Caco-2 (cell line): Measurements from ENCODE around the gene GJC1. TPM values are rescaled to one million over a fixed set of nuclear protein-coding genes. Genes with fewer than 3 reads are reported as not detected.

Source experiments
- BruUV-seq: library from RNA; stranded (reverse); fragments of 400-500 nt; replicated peaks from 2 replicates; lab custom pipeline; 2021; lab: Mats Ljungman, UMichigan
- CTCF ChIA-PET: fragments of 300-600 bp; sonication (Branson Sonifier 250); formaldehyde crosslinking; loops from one replicate; lab custom pipeline; 2022; ENCODE audit warnings: antibody characterized with exemption; lab: Charles Lee
- POLR2A ChIA-PET: fragments of 300-600 bp; sonication (Branson Sonifier 250); formaldehyde crosslinking; loops from one replicate; lab custom pipeline; 2022; ENCODE audit warnings: antibody characterized with exemption; lab: Charles Lee
- DNase-seq, 2 experiments: peaks; one replicate each; pipeline versions ENCODE4 v3.0.0 to v3.0.0-alpha.2; 2020 to 2022
- H3K27me3 ChIP-seq: replicated peaks from 2 replicates; pipeline ENCODE4 v1.6.0; 2011; ENCODE audit warnings: low read length; ENCODE audit not compliant: control insufficient read depth, insufficient read depth
- H3K36me3 ChIP-seq: 2 replicates; pipeline ENCODE4 v1.5.1; 2011; ENCODE audit warnings: low read length; ENCODE audit not compliant: control insufficient read depth, insufficient read depth
- H3K4me1 ChIP-seq: fragments of 250-450 bp; sonication (Bioruptor Pico); 2 replicates; pipeline ENCODE4 v1.5.1; 2020; ENCODE audit warnings: mild to moderate bottlenecking
- H3K4me3 ChIP-seq: 2 replicates; pipeline ENCODE4 v1.5.1; 2011; ENCODE audit warnings: low read depth, mild to moderate bottlenecking, control low read depth, low read length
- H3K9me3 ChIP-seq: fragments of 250-450 bp; sonication (Bioruptor Pico); 2 replicates; pipeline ENCODE4 v1.5.1; 2020; ENCODE audit warnings: mild to moderate bottlenecking, moderate library complexity
- H3K27ac Mint-ChIP-seq: one replicate; pipeline ENCODE4 v1.8.0; 2022; ENCODE audit warnings: mixed read lengths; ENCODE audit not compliant: unreplicated experiment
- H3K27me3 Mint-ChIP-seq: one replicate; pipeline ENCODE4 v1.8.0; 2022; ENCODE audit warnings: mixed read lengths; ENCODE audit not compliant: insufficient read depth, unreplicated experiment
- H3K36me3 Mint-ChIP-seq: one replicate; pipeline ENCODE4 v1.8.0; 2022; ENCODE audit warnings: mild to moderate bottlenecking, mixed read lengths; ENCODE audit not compliant: insufficient read depth, unreplicated experiment
- H3K4me1 Mint-ChIP-seq: one replicate; pipeline ENCODE4 v1.8.0; 2022; ENCODE audit warnings: low read depth, mixed read lengths; ENCODE audit not compliant: unreplicated experiment
- H3K4me3 Mint-ChIP-seq: one replicate; pipeline ENCODE4 v1.8.0; 2022; ENCODE audit warnings: mild to moderate bottlenecking, moderate library complexity, mixed read lengths; ENCODE audit not compliant: unreplicated experiment
- H3K9me3 Mint-ChIP-seq: one replicate; pipeline ENCODE4 v1.8.0; 2022; ENCODE audit warnings: mixed read lengths; ENCODE audit not compliant: unreplicated experiment
- CTCF ChIP-seq, 2 experiments: fragments of 200-600 bp in 1 of 2; IDR thresholded peaks; 1 replicate in 1 of 2; 2 replicates in 1 of 2; pipeline versions ENCODE4 v1.5.1 to v1.8.0; 2011 to 2022; ENCODE audit warnings: antibody characterized with exemption in 1 of 2, control low read depth in 1 of 2, inconsistent platforms in 1 of 2, low read depth in 1 of 2, low read length in 1 of 2, mild to moderate bottlenecking in 1 of 2, moderate library complexity in 1 of 2; ENCODE audit not compliant: insufficient read depth in 1 of 2, severe bottlenecking in 1 of 2, unreplicated experiment in 1 of 2
- intact Hi-C: fragments of 100-400 bp; cut with micrococcal nuclease; formaldehyde crosslinking; loops from one replicate; pipeline ENCODE4 v1.10.0; 2022; ENCODE audit not compliant: unreplicated experiment
- total RNA-seq: library from RNA; stranded (reverse); gene quantifications from 2 replicates; pipeline ENCODE4 v1.2.3, GENCODE V29; 2022

Gene GJC1
- total RNA-seq, 1 experiment from 2014 or later, result 33.5 TPM

GRCh38 chr17:44781551-44782325 is 48.3 kb downstream of the GJC1 start:
- no peaks in the 10 kb centered on the region for H3K36me3 ChIP-seq
- peaks cover 3% of the 10 kb centered on the region for H3K27me3 Mint-ChIP-seq
- H3K4me3 ChIP-seq, result no peak overlapping the region
- H3K4me1 Mint-ChIP-seq, result no peaks in the 10 kb centered on the region
- no peaks in the 10 kb centered on the region for H3K27me3 ChIP-seq
- peaks cover 8% of the 10 kb centered on the region; the same call in 1 of the 2 replicates for H3K4me1 ChIP-seq
- H3K9me3 ChIP-seq, result no peaks in the 10 kb centered on the region
- no TSS peak for BruUV-seq
- no peak overlapping the region for H3K4me3 Mint-ChIP-seq
- CTCF ChIA-PET, result no interaction called here
- TF ChIP-seq CTCF (IDR thresholded peaks at IDR 0.05; ENCODE audit: insufficient read depth in 1 of 2, low read depth in 1 of 2, low read length in 1 of 2, severe bottlenecking in 1 of 2, unreplicated experiment in 1 of 2), result no peak
- H3K27ac Mint-ChIP-seq, result no peak overlapping the region
- peak in 1 of 2 experiments; percentile 32 for DNase-seq
- POLR2A ChIA-PET, result no interaction called here
- intact Hi-C loops, result no loop called here
- no peaks in the 10 kb centered on the region for H3K36me3 Mint-ChIP-seq
- no peaks in the 10 kb centered on the region for H3K9me3 Mint-ChIP-seq

GRCh38 chr17:44780845-44781480 is 49.1 kb downstream of the GJC1 start:
- H3K4me3 ChIP-seq, result no peak overlapping the region
- no peaks in the 10 kb centered on the region for H3K9me3 Mint-ChIP-seq
- POLR2A ChIA-PET, result no interaction called here
- no peaks in the 10 kb centered on the region for H3K9me3 ChIP-seq
- TF ChIP-seq CTCF (IDR thresholded peaks at IDR 0.05; ENCODE audit: insufficient read depth in 1 of 2, low read depth in 1 of 2, low read length in 1 of 2, severe bottlenecking in 1 of 2, unreplicated experiment in 1 of 2), result no peak
- BruUV-seq, result no TSS peak
- intact Hi-C loops, result no loop called here
- DNase-seq, result peak in 1 of 2 experiments; percentile 29
- H3K4me1 Mint-ChIP-seq, result no peaks in the 10 kb centered on the region
- H3K36me3 ChIP-seq, result no peaks in the 10 kb centered on the region
- H3K4me1 ChIP-seq, result peaks cover 14% of the 10 kb centered on the region; the same call in 1 of the 2 replicates
- peaks cover 3% of the 10 kb centered on the region for H3K27me3 Mint-ChIP-seq
- no peak overlapping the region for H3K4me3 Mint-ChIP-seq
- no peaks in the 10 kb centered on the region for H3K36me3 Mint-ChIP-seq
- H3K27me3 ChIP-seq, result no peaks in the 10 kb centered on the region
- no peak overlapping the region for H3K27ac Mint-ChIP-seq
- CTCF ChIA-PET, result interaction anchor here (0.6 to 4.7 kb wide), 4 partner anchors 11 to 318 kb away, joined by 3 to 23 read pairs (median 4); no protein-coding TSS in a partner anchor

GRCh38 chr17:44780161-44780560 is 49.9 kb downstream of the GJC1 start:
- Mint-ChIP-seq H3K9me3 (no peaks in the 10 kb centered on the region), H3K4me3 (no peak overlapping the region), H3K36me3 (no peaks in the 10 kb centered on the region), H3K27me3 (peaks cover 3% of the 10 kb centered on the region), H3K27ac (no peak overlapping the region), H3K4me1 (no peaks in the 10 kb centered on the region)
- H3K4me1 ChIP-seq, result peaks cover 14% of the 10 kb centered on the region; the same call in 1 of the 2 replicates
- H3K9me3 ChIP-seq, result no peaks in the 10 kb centered on the region
- CTCF ChIA-PET, result interaction anchor here (1.1 to 4.7 kb wide), 7 partner anchors 51 to 319 kb away, joined by 3 to 23 read pairs (median 7); no protein-coding TSS in a partner anchor
- POLR2A ChIA-PET, result no interaction called here
- no peaks in the 10 kb centered on the region for H3K27me3 ChIP-seq
- no peak for TF ChIP-seq CTCF (IDR thresholded peaks at IDR 0.05; ENCODE audit: insufficient read depth in 1 of 2, low read depth in 1 of 2, low read length in 1 of 2, severe bottlenecking in 1 of 2, unreplicated experiment in 1 of 2)
- no TSS peak for BruUV-seq
- no peak for DNase-seq
- H3K36me3 ChIP-seq, result no peaks in the 10 kb centered on the region
- intact Hi-C loops, result no loop called here
- no peak overlapping the region for H3K4me3 ChIP-seq
